ENCODE data around the gene PPP2R5C.

The PPP2R5C gene

GRCh38 chr14:101950516-101951215 lies 189.2 kb downstream of the PPP2R5C start:
- DNase-seq, result no peak

- DNase-seq, result no peak
Observed at GRCh38 chr14:101953151-101953550, 191.6 kb downstream of the PPP2R5C start.

GRCh38 chr14:101954501-101954900 lies 193.0 kb downstream of the PPP2R5C start:
- no peak for DNase-seq

- DNase-seq, result no peak
Observed at GRCh38 chr14:101955695-101956161, 194.2 kb downstream of the PPP2R5C start.

GRCh38 chr14:101956179-101956885 lies 194.8 kb downstream of the PPP2R5C start:
- DNase-seq, result no peak

- DNase-seq, result no peak
Observed at GRCh38 chr14:101957406-101958234, 196.1 kb downstream of the PPP2R5C start.

GRCh38 chr14:101958418-101959180 lies 197.1 kb downstream of the PPP2R5C start:
- DNase-seq, result no peak

GRCh38 chr14:101959277-101959676 lies 197.8 kb downstream of the PPP2R5C start:
- DNase-seq, result no peak

- no peak for DNase-seq
Observed at GRCh38 chr14:101960225-101960624, 198.7 kb downstream of the PPP2R5C start.

GRCh38 chr14:101961011-101961721 lies 199.7 kb downstream of the PPP2R5C start:
- peak; percentile 76 to 82 for DNase-seq

- no peak for DNase-seq
Observed at GRCh38 chr14:101961746-101962502, 200.4 kb downstream of the PPP2R5C start.

GRCh38 chr14:101962503-101962874 lies 201.0 kb downstream of the PPP2R5C start:
- DNase-seq, result no peak

GRCh38 chr14:101963052-101963451 lies 201.5 kb downstream of the PPP2R5C start:
- no peak for DNase-seq

GRCh38 chr14:101963656-101964296 lies 202.3 kb downstream of the PPP2R5C start:
- no peak for DNase-seq

- peak; percentile 85 to 94 for DNase-seq
Observed at GRCh38 chr14:101964297-101965180, 203.0 kb downstream of the PPP2R5C start, which contains the start of gene DYNC1H1. Gene DYNC1H1 (plus strand): TSS chr14:101964573. CDS start chr14:101964692, 119 bp downstream.

- DNase-seq, result peak; percentile 79 to 82
Observed at GRCh38 chr14:101965181-101965544, 203.7 kb downstream of the PPP2R5C start.

- DNase-seq, result no peak
Observed at GRCh38 chr14:101965770-101966722, 204.5 kb downstream of the PPP2R5C start.

- no peak for DNase-seq
Observed at GRCh38 chr14:101966742-101967141, 205.2 kb downstream of the PPP2R5C start.
